Thyroid gland (tissue), 4 donors: ENCODE results near the gene CELF5.

Source experiments
- POLR2A ChIP-seq, 2 donors: fragments of 450-650 bp; IDR thresholded peaks; one replicate each; pipeline ENCODE4 v1.6.1; 2017; ENCODE audit warnings: antibody characterized with exemption in 2 of 2, mild to moderate bottlenecking in 2 of 2, moderate library complexity in 1 of 2
- TF ChIP-seq, protein P1 (sequence below), 6 experiments: fragments of 200-600 bp in 3 of 6; fragments of 450-650 bp in 3 of 6; sonication (generic) in 3 of 6; IDR thresholded peaks; one replicate each; pipeline ENCODE4 v1.5.1; 2016 to 2019; ENCODE audit warnings: antibody characterized with exemption in 6 of 6, mild to moderate bottlenecking in 2 of 6, inconsistent platforms in 1 of 6, moderate library complexity in 1 of 6

- TF ChIP-seq, protein P1, sequence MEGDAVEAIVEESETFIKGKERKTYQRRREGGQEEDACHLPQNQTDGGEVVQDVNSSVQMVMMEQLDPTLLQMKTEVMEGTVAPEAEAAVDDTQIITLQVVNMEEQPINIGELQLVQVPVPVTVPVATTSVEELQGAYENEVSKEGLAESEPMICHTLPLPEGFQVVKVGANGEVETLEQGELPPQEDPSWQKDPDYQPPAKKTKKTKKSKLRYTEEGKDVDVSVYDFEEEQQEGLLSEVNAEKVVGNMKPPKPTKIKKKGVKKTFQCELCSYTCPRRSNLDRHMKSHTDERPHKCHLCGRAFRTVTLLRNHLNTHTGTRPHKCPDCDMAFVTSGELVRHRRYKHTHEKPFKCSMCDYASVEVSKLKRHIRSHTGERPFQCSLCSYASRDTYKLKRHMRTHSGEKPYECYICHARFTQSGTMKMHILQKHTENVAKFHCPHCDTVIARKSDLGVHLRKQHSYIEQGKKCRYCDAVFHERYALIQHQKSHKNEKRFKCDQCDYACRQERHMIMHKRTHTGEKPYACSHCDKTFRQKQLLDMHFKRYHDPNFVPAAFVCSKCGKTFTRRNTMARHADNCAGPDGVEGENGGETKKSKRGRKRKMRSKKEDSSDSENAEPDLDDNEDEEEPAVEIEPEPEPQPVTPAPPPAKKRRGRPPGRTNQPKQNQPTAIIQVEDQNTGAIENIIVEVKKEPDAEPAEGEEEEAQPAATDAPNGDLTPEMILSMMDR (IDR thresholded peaks at IDR 0.05) = no peak
- no peak for TF ChIP-seq POLR2A (IDR thresholded peaks at IDR 0.05)
These were observed 71.6 kb downstream of the CELF5 start for GRCh38 chr19:3296034-3296433.
